ENCODE data around the gene LRRC3.

LRRC3 gene

GRCh38 chr21:44456915-44457736, 1.8 kb downstream of the LRRC3 start:
- no peak for DNase-seq (ENCODE audit: low read depth in 1 of 2, low spot score in 1 of 2)

GRCh38 chr21:44458971-44459711, 3.8 kb downstream of the LRRC3 start:
- no peak for DNase-seq (ENCODE audit: low read depth in 1 of 2, low spot score in 1 of 2)

- DNase-seq (ENCODE audit: low read depth in 1 of 2, low spot score in 1 of 2) = no peak
Measured at GRCh38 chr21:44459712-44460440, 4.6 kb downstream of the LRRC3 start.

- DNase-seq (ENCODE audit: low read depth in 1 of 2, low spot score in 1 of 2) = no peak
Measured at GRCh38 chr21:44460441-44460755, 5.1 kb downstream of the LRRC3 start.

GRCh38 chr21:44461005-44461404, 5.7 kb downstream of the LRRC3 start:
- no peak for DNase-seq (ENCODE audit: low read depth in 1 of 2, low spot score in 1 of 2)

GRCh38 chr21:44461464-44462001, 6.2 kb downstream of the LRRC3 start:
- no peak for DNase-seq (ENCODE audit: low read depth in 1 of 2, low spot score in 1 of 2)

- no peak for DNase-seq (ENCODE audit: low read depth in 1 of 2, low spot score in 1 of 2)
Measured at GRCh38 chr21:44462086-44462833, 7.0 kb downstream of the LRRC3 start.

- no peak for DNase-seq (ENCODE audit: low read depth in 1 of 2, low spot score in 1 of 2)
Measured at GRCh38 chr21:44462834-44463200, 7.5 kb downstream of the LRRC3 start.

- DNase-seq (ENCODE audit: low read depth in 1 of 2, low spot score in 1 of 2) = no peak
Measured at GRCh38 chr21:44463724-44464123, 8.4 kb downstream of the LRRC3 start.

- DNase-seq (ENCODE audit: low read depth in 1 of 2, low spot score in 1 of 2) = no peak
Measured at GRCh38 chr21:44464351-44464750, 9.0 kb downstream of the LRRC3 start.

- DNase-seq (ENCODE audit: low read depth in 1 of 2, low spot score in 1 of 2) = no peak
Measured at GRCh38 chr21:44466351-44466954, 11.1 kb downstream of the LRRC3 start.

- no peak for DNase-seq (ENCODE audit: low read depth in 1 of 2, low spot score in 1 of 2)
Measured at GRCh38 chr21:44466996-44467858, 11.9 kb downstream of the LRRC3 start.

GRCh38 chr21:44467859-44468195, 12.5 kb downstream of the LRRC3 start:
- DNase-seq (ENCODE audit: low read depth in 1 of 2, low spot score in 1 of 2) = no peak

GRCh38 chr21:44471341-44471740, 16.0 kb downstream of the LRRC3 start:
- DNase-seq (ENCODE audit: low read depth in 1 of 2, low spot score in 1 of 2) = no peak

GRCh38 chr21:44471996-44472395, 16.7 kb downstream of the LRRC3 start:
- no peak for DNase-seq (ENCODE audit: low read depth in 1 of 2, low spot score in 1 of 2)

GRCh38 chr21:44473915-44474555, 18.7 kb downstream of the LRRC3 start:
- DNase-seq (ENCODE audit: low read depth in 1 of 2, low spot score in 1 of 2) = no peak

GRCh38 chr21:44475266-44475845, 20.0 kb downstream of the LRRC3 start:
- no peak for DNase-seq (ENCODE audit: low read depth in 1 of 2, low spot score in 1 of 2)

GRCh38 chr21:44477131-44477530, 21.8 kb downstream of the LRRC3 start:
- no peak for DNase-seq (ENCODE audit: low read depth in 1 of 2, low spot score in 1 of 2)

GRCh38 chr21:44477712-44478111, 22.4 kb downstream of the LRRC3 start:
- DNase-seq (ENCODE audit: low read depth in 1 of 2, low spot score in 1 of 2) = no peak
